LNCaP clone FGC (cell line): ENCODE measurements around the gene IGF2BP3.

Experiments used
- DNase-seq: peaks from one replicate; pipeline ENCODE4 v3.0.0-alpha.2; 2011; ENCODE audit warnings: low read depth
- H3K4me3 ChIP-seq: 2 replicates; pipeline ENCODE4 v1.5.1; 2011; ENCODE audit warnings: mild to moderate bottlenecking, low read depth, low read length, control low read depth
- CTCF ChIP-seq: IDR thresholded peaks from 2 replicates; pipeline ENCODE4 v1.5.1; 2012; ENCODE audit warnings: mild to moderate bottlenecking; ENCODE audit not compliant: control insufficient read depth, insufficient read depth; ENCODE audit errors: extremely low read depth

Gene IGF2BP3

GRCh38 chr7:23337374-23337773, 132.9 kb downstream of the IGF2BP3 start:
- no peak for TF ChIP-seq CTCF
- DNase-seq = no peak
- no peak overlapping the region for H3K4me3 ChIP-seq

GRCh38 chr7:23336799-23337283, 133.4 kb downstream of the IGF2BP3 start:
- DNase-seq = no peak
- no peak overlapping the region for H3K4me3 ChIP-seq
- no peak for TF ChIP-seq CTCF

GRCh38 chr7:23336086-23336485, 134.2 kb downstream of the IGF2BP3 start:
- DNase-seq = no peak
- H3K4me3 ChIP-seq = no peak overlapping the region
- no peak for TF ChIP-seq CTCF

- DNase-seq = peak; percentile 52
- no peak for TF ChIP-seq CTCF
- no peak overlapping the region for H3K4me3 ChIP-seq
Measured at GRCh38 chr7:23335621-23336020, 134.7 kb downstream of the IGF2BP3 start.

- no peak overlapping the region for H3K4me3 ChIP-seq
- no peak for DNase-seq
- no peak for TF ChIP-seq CTCF
Measured at GRCh38 chr7:23335136-23335535, 135.2 kb downstream of the IGF2BP3 start.

- peak; percentile 100 for DNase-seq
- no peak overlapping the region for H3K4me3 ChIP-seq
- no peak for TF ChIP-seq CTCF
Measured at GRCh38 chr7:23334482-23335056, 135.7 kb downstream of the IGF2BP3 start.

GRCh38 chr7:23333671-23334246, 136.5 kb downstream of the IGF2BP3 start:
- DNase-seq = no peak
- no peak for TF ChIP-seq CTCF
- no peak overlapping the region for H3K4me3 ChIP-seq
